GM12872 (cell line): ENCODE data around the gene FZD7.

ENCODE experiments used
- TF ChIP-seq, protein P1 (sequence below): IDR thresholded peaks from 3 replicates; pipeline ENCODE4 v1.5.1; 2011; ENCODE audit warnings: low read depth, mild to moderate bottlenecking, low read length, moderate library complexity; ENCODE audit not compliant: insufficient read depth

The FZD7 gene

GRCh38 chr2:202023198-202023903, 10.3 kb upstream of the FZD7 start:
- TF ChIP-seq, protein P1, sequence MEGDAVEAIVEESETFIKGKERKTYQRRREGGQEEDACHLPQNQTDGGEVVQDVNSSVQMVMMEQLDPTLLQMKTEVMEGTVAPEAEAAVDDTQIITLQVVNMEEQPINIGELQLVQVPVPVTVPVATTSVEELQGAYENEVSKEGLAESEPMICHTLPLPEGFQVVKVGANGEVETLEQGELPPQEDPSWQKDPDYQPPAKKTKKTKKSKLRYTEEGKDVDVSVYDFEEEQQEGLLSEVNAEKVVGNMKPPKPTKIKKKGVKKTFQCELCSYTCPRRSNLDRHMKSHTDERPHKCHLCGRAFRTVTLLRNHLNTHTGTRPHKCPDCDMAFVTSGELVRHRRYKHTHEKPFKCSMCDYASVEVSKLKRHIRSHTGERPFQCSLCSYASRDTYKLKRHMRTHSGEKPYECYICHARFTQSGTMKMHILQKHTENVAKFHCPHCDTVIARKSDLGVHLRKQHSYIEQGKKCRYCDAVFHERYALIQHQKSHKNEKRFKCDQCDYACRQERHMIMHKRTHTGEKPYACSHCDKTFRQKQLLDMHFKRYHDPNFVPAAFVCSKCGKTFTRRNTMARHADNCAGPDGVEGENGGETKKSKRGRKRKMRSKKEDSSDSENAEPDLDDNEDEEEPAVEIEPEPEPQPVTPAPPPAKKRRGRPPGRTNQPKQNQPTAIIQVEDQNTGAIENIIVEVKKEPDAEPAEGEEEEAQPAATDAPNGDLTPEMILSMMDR = no peak

DNA sequence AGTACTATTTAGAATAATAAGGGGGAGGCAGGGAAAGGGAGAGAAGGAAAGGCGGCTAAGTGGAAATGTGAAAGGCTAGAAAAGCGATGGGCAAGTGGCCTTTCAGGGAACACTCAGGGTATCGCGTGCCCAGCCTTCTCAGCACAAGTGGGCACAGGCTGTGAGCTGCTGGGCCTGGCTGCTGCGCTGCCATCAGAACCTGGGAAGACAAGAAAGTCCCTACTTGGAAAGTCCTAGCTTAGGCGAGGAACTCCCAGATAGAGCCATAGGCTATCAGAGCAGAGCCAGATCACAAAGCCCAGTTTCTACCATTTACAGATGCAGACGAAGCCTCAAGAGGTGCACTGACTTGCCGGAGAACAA, 9.8 kb upstream of the FZD7 start:
- TF ChIP-seq, protein P1 = no peak

- TF ChIP-seq, protein P1 = no peak
Observed at GRCh38 chr2:202024871-202025270, 8.8 kb upstream of the FZD7 start.

GRCh38 chr2:202025816-202026215, 7.8 kb upstream of the FZD7 start:
- TF ChIP-seq, protein P1 = no peak

GRCh38 chr2:202026507-202026906, 7.1 kb upstream of the FZD7 start:
- TF ChIP-seq, protein P1 = no peak

GRCh38 chr2:202030691-202031090, 3.0 kb upstream of the FZD7 start:
- TF ChIP-seq, protein P1 = no peak

GRCh38 chr2:202031246-202031951, 2.3 kb upstream of the FZD7 start:
- TF ChIP-seq, protein P1 = no peak
